OCI-LY1 (cell line): ENCODE measurements around the gene ZNF470.

Experiments
- H2AFZ ChIP-seq: fragments of 200-600 bp; sonication (generic), shearing (Covaris generic); 2 replicates; pipeline ENCODE4 v1.6.0; 2014; ENCODE audit warnings: antibody characterized with exemption, mild to moderate bottlenecking, low read length
- H3F3A ChIP-seq: fragments of 200-600 bp; sonication (generic), shearing (Covaris generic); 2 replicates; pipeline ENCODE4 v1.6.0; 2014; ENCODE audit warnings: mild to moderate bottlenecking, antibody characterized with exemption, low read length, moderate library complexity; ENCODE audit not compliant: insufficient read depth
- H3K27ac ChIP-seq: fragments of 200-600 bp; sonication (generic); 2 replicates; pipeline ENCODE4 v1.5.1; 2014; ENCODE audit warnings: low read length, mixed run types, mild to moderate bottlenecking, low read depth; ENCODE audit not compliant: poor library complexity, severe bottlenecking
- H3K27me3 ChIP-seq: fragments of 200-600 bp; sonication (generic); 2 replicates; pipeline ENCODE4 v1.6.0; 2014; ENCODE audit warnings: antibody characterized with exemption, mild to moderate bottlenecking, low read length, moderate library complexity; ENCODE audit not compliant: insufficient read depth
- H3K36me3 ChIP-seq: fragments of 200-600 bp; sonication (generic); 2 replicates; pipeline ENCODE4 v1.6.1; 2014; ENCODE audit warnings: mild to moderate bottlenecking, antibody characterized with exemption, low read length, moderate library complexity, mixed read lengths; ENCODE audit not compliant: insufficient read depth
- H3K4me1 ChIP-seq: fragments of 200-600 bp; sonication (generic); 2 replicates; pipeline ENCODE4 v1.5.1; 2014; ENCODE audit warnings: mild to moderate bottlenecking, low read length, moderate library complexity; ENCODE audit not compliant: insufficient read depth, severe bottlenecking
- H3K4me2 ChIP-seq: fragments of 200-600 bp; sonication (generic), shearing (Covaris generic); 2 replicates; pipeline ENCODE4 v1.6.1; 2014; ENCODE audit warnings: low read length
- H3K4me3 ChIP-seq: fragments of 200-600 bp; sonication (generic); 2 replicates; pipeline ENCODE4 v1.5.1; 2014; ENCODE audit warnings: low read length, low read depth, mild to moderate bottlenecking, mixed read lengths; ENCODE audit not compliant: poor library complexity, severe bottlenecking
- H3K79me2 ChIP-seq: fragments of 200-600 bp; shearing (Covaris generic); 2 replicates; pipeline ENCODE4 v1.6.1; 2016; ENCODE audit warnings: mixed run types, low read length, mixed read lengths; ENCODE audit not compliant: insufficient read depth
- H3K9ac ChIP-seq: fragments of 200-600 bp; sonication (generic), shearing (Covaris generic); 2 replicates; pipeline ENCODE4 v1.6.1; 2014; ENCODE audit warnings: mild to moderate bottlenecking, low read length, mixed read lengths
- H3K9me2 ChIP-seq: fragments of 200-600 bp; sonication (generic), shearing (Covaris generic); 2 replicates; pipeline ENCODE4 v1.6.1; 2014; ENCODE audit warnings: low read depth, mild to moderate bottlenecking, low read length, mixed read lengths
- H3K9me3 ChIP-seq: fragments of 200-600 bp; shearing (Covaris generic); 2 replicates; pipeline ENCODE4 v1.6.1; 2014; ENCODE audit warnings: low read length, mixed read lengths
- H4K20me1 ChIP-seq: fragments of 200-600 bp; sonication (generic), shearing (Covaris generic); 2 replicates; pipeline ENCODE4 v1.6.0; 2016; ENCODE audit warnings: mild to moderate bottlenecking, low read length; ENCODE audit not compliant: insufficient read depth
- EZH2 ChIP-seq: fragments of 200-600 bp; sonication (generic), shearing (Covaris generic); IDR thresholded peaks from 2 replicates; pipeline ENCODE4 v1.8.0; 2017; ENCODE audit warnings: borderline replicate concordance, mixed run types, mild to moderate bottlenecking, antibody characterized with exemption, low read length, moderate library complexity, mixed read lengths
- TF ChIP-seq, protein P1 (sequence below): fragments of 200-600 bp; sonication (generic), shearing (Covaris generic); IDR thresholded peaks from 2 replicates; pipeline ENCODE4 v1.5.1; 2017; ENCODE audit warnings: mild to moderate bottlenecking, antibody characterized with exemption, low read length, moderate library complexity, mixed read lengths

The ZNF470 gene

DNA sequence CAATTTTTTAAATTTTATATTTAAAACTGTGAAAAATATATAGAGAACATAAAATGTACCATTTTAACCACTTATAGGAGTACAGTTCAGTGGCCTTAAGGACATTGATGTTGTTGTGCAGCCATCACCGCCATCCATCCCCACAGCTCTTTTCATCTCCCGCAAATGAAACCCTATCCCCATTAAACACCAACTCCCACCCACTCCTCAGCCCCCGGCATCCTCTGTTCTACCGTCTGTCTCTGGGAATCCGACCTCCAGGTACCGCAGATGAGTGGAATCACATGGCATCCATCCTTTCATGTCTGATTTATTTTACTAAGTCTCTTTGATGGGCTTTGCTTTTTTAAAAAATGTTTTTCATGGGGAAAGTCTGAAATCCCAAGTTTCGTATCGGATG is 51.9 kb downstream of the ZNF470 start:
- H3K27ac ChIP-seq = no peak overlapping the region
- TF ChIP-seq, protein P1, sequence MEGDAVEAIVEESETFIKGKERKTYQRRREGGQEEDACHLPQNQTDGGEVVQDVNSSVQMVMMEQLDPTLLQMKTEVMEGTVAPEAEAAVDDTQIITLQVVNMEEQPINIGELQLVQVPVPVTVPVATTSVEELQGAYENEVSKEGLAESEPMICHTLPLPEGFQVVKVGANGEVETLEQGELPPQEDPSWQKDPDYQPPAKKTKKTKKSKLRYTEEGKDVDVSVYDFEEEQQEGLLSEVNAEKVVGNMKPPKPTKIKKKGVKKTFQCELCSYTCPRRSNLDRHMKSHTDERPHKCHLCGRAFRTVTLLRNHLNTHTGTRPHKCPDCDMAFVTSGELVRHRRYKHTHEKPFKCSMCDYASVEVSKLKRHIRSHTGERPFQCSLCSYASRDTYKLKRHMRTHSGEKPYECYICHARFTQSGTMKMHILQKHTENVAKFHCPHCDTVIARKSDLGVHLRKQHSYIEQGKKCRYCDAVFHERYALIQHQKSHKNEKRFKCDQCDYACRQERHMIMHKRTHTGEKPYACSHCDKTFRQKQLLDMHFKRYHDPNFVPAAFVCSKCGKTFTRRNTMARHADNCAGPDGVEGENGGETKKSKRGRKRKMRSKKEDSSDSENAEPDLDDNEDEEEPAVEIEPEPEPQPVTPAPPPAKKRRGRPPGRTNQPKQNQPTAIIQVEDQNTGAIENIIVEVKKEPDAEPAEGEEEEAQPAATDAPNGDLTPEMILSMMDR = no peak
- no peak for TF ChIP-seq EZH2
- no peaks in the 10 kb centered on the region for H3K4me1 ChIP-seq
- H4K20me1 ChIP-seq = no peaks in the 10 kb centered on the region
- H3K79me2 ChIP-seq = no peaks in the 10 kb centered on the region
- no peak overlapping the region for H2AFZ ChIP-seq
- H3K4me2 ChIP-seq = no peak overlapping the region
- no peak overlapping the region for H3K9ac ChIP-seq
- no peaks in the 10 kb centered on the region for H3F3A ChIP-seq
- H3K4me3 ChIP-seq = no peak overlapping the region
- peaks cover 17% of the 10 kb centered on the region for H3K36me3 ChIP-seq
- no peaks in the 10 kb centered on the region for H3K27me3 ChIP-seq
- H3K9me2 ChIP-seq = no peaks in the 10 kb centered on the region
- peaks cover 7% of the 10 kb centered on the region; the same call in 1 of the 2 replicates for H3K9me3 ChIP-seq

DNA sequence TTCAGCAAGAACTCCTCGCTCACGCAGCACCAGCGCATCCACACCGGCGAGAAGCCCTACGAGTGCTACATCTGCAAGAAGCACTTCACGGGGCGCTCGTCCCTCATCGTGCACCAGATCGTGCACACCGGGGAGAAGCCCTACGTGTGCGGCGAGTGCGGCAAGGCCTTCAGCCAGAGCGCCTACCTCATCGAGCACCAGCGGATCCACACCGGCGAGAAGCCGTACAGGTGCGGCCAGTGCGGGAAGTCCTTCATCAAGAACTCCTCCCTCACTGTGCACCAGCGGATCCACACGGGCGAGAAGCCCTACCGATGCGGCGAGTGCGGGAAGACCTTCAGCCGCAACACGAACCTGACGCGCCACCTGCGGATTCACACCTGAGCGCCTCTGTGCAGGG is 55.1 kb downstream of the ZNF470 start:
- H3K36me3 ChIP-seq = peaks cover 17% of the 10 kb centered on the region
- H3K9me2 ChIP-seq = no peaks in the 10 kb centered on the region
- H2AFZ ChIP-seq = no peak overlapping the region
- H3F3A ChIP-seq = no peaks in the 10 kb centered on the region
- H3K4me2 ChIP-seq = no peak overlapping the region
- no peaks in the 10 kb centered on the region for H3K4me1 ChIP-seq
- H3K9ac ChIP-seq = no peak overlapping the region
- no peak overlapping the region for H3K4me3 ChIP-seq
- H3K79me2 ChIP-seq = no peaks in the 10 kb centered on the region
- TF ChIP-seq, protein P1 = no peak
- no peak for TF ChIP-seq EZH2
- no peaks in the 10 kb centered on the region for H3K27me3 ChIP-seq
- no peak overlapping the region for H3K27ac ChIP-seq
- H3K9me3 ChIP-seq = peaks cover 4% of the 10 kb centered on the region; the same call in 1 of the 2 replicates
- H4K20me1 ChIP-seq = no peaks in the 10 kb centered on the region

DNA sequence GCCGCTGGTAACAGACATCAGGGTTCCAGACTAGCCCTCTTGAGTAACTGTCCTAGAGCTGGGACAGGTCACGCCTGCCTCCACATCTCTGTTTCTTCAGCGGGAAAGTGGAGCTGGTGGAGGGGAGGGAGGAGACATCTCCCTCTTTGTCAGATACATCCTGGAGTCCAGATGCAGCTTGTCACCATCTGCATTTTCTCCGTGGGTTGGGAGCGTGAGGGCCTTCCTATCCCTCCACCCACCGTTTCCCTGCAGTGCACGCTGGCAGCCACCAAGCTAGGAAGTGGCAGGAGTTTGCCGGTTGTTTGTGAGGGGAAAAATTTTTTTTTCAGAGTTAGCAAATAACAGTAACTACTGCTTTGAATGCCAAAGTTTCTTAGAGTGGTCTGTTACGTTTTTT is 55.7 kb downstream of the ZNF470 start:
- peaks cover 2% of the 10 kb centered on the region; the same call in 1 of the 2 replicates for H3K9me3 ChIP-seq
- no peaks in the 10 kb centered on the region for H4K20me1 ChIP-seq

More for the DNA sequence above, 55.7 kb downstream of the ZNF470 start:
- H3K79me2 ChIP-seq = no peaks in the 10 kb centered on the region
- no peak overlapping the region for H3K4me3 ChIP-seq
- H3K4me1 ChIP-seq = no peaks in the 10 kb centered on the region
- H3K4me2 ChIP-seq = no peak overlapping the region
- no peak overlapping the region for H2AFZ ChIP-seq
- no peak overlapping the region for H3K27ac ChIP-seq
- peaks cover 12% of the 10 kb centered on the region for H3K36me3 ChIP-seq
- TF ChIP-seq EZH2 = no peak
- TF ChIP-seq, protein P1 = no peak
- no peaks in the 10 kb centered on the region for H3F3A ChIP-seq
- H3K27me3 ChIP-seq = no peaks in the 10 kb centered on the region
- H3K9ac ChIP-seq = no peak overlapping the region
- H3K9me2 ChIP-seq = no peaks in the 10 kb centered on the region
